GM10847 (cell line): ENCODE measurements around the gene IQCF2.

ENCODE experiments used
- POLR2A ChIP-seq: IDR thresholded peaks from 2 replicates; pipeline ENCODE4 v1.6.1; 2011; ENCODE audit not compliant: insufficient read length; ENCODE audit errors: extremely low read depth

The IQCF2 gene

DNA sequence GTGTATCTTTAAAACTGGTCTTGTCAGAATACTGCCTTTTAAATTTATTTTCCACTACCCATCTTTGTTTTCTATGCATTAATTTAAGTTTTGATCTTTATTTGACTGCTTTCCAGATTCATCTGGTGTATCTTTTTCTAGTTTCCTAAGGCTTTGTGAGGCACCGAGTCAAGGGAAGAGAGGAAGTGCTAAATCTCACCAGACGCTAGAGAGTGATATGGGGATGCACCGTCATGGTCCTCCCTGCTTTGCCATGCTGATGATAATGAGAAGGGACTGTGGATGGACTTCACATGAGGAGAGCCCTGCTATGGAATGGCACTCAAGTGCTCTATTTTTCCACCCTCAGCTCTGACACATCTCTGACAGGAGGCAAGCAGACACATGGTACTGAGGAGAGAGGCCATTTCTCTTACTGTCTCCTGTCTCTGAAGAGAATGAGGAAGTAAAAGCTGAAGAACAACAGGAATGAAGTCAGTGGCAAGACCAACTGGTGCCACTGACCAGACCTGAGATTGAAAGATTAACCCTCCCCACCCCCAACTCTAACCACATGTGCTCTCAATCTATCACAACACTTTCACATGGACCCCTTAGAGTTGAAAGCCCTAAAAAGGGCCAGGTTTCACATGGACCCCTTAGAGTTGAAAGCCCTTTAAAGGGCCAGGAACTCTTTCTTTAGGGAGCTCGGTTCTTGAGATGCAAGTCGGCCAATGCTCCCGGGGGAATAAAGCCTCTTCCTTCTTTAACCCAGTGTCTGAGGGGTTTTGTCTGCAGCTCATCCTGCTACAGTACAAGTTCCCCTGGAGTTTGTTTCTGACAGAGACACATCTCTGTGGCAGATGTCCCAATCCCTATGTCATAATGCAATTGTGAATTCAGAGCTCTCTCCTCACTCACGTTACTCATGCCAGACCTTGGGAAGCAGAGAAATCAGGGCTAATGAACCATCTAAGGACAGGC lies at the start of gene IQCF2:
Gene IQCF2, plus strand, starts transcription at position 913 of the 963 bp plus-strand sequence. CDS start 52 bp downstream, outside the sequence.
- no peak for TF ChIP-seq POLR2A

DNA sequence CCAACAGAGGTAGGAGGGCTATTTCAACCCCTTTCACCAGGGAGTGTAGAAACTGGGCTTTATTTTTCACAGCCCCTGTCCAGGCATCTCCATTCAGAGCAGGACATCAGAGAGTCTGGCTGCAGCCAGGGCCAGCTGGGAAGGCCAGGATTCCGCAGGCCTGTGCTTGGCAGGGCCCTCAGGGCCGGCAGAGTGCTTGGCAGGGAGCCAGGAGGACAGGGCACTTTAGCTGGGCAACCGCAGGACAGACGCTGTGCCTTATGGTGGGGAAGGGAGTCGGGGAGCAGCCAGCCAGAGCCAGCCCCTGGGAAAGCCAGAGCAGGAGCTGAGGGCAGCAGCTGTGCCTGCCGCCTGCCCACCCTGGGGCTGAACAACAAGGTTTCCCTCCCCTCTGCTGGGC lies 47.9 kb upstream of the IQCF2 start:
- no peak for TF ChIP-seq POLR2A

DNA sequence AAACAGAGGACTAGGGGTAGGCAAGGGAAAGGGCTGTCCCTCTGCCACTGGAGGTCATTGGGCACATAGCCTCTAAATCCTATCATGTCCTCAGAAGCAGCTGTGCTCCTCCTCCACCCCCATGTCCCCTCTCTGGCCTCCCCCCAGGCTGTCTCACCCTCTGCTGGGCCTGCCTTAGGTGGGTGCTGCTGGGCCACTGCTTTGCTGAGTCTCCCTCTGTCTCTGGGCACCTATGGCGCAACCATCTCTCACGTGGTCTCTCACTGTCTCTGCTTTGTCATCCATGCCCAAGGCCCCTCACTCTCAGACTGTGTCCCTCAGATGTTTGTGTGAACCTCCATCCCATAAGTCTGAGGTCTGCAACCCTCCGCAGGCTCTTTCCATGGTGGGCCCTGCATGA lies 47.4 kb upstream of the IQCF2 start:
- no peak for TF ChIP-seq POLR2A

DNA sequence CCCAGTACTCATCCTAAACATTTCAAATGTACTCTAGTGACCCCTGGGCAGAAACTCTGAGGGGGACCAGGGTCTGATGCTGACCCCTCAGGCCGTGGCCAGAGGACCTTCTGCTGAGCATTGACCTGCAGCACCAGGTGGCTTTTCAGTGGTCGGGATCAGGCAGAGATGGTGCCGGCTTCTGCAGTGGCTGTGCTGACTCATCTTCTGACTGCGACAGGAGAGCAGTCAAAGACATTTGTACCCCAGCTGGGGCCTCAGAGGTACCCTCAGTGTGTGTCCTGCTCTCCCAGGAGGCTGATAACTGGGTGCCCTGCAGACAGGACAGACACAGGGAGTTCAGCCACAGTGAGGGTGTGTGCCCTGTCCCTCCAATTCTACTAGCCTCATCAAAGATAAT lies 45.8 kb upstream of the IQCF2 start:
- no peak for TF ChIP-seq POLR2A

DNA sequence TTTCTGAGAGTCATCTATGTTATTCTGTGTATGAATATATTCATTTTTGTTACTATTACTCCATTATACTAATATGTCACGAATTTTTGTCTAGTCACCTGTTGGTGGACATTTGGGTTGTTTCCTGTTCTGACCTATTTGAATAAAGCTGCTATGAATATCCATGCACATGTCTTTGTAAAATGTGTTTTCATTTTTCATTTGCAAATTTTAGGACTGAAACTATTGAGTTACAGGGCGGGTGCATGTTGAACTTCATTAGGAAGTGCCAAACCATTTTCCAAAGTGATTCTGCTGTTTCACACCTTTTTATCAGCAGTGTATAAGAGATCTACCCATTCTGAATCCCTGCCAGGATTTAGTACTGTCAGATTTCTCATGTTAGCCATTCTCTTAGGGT lies 44.7 kb upstream of the IQCF2 start:
- TF ChIP-seq POLR2A, result no peak

DNA sequence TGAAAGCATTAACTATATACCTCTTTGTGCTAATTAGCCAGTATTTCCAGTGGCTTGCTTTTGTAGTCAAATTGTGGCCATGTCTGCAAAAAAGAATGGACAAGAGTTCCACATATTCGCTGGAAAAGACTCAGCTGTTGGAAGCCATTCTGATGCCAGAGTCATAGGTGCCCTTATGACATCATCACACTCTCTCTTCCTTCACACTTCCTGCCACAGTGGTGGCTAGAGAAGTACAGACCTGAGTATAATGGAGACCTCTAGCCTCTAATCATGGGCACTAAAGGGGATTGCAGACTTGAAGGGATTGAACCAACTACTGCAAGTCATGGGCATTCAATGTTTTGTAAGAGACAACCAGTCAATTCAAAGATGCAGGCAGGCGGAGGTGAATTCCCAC lies 44.0 kb upstream of the IQCF2 start:
- TF ChIP-seq POLR2A, result no peak

DNA sequence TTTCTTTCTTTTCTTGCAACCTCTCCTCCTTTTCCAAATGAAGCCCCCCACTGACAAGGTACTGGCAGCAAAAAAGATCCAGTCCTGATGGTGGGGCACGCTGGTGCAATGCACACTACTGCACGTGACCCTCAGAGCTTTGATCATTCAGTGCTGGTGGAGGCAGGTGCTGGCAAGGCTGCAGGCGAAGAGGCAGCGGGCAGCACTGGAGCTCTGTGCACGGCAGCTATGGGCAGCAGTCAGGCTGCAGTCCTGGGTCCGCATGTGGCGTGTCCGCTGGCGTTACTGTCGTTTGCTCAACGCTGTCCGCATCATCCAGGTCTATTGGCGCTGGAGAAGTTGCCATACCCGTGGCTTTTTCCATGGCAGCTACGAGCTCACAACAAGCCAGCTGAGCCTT lies 42.3 kb upstream of the IQCF2 start:
- TF ChIP-seq POLR2A, result no peak

DNA sequence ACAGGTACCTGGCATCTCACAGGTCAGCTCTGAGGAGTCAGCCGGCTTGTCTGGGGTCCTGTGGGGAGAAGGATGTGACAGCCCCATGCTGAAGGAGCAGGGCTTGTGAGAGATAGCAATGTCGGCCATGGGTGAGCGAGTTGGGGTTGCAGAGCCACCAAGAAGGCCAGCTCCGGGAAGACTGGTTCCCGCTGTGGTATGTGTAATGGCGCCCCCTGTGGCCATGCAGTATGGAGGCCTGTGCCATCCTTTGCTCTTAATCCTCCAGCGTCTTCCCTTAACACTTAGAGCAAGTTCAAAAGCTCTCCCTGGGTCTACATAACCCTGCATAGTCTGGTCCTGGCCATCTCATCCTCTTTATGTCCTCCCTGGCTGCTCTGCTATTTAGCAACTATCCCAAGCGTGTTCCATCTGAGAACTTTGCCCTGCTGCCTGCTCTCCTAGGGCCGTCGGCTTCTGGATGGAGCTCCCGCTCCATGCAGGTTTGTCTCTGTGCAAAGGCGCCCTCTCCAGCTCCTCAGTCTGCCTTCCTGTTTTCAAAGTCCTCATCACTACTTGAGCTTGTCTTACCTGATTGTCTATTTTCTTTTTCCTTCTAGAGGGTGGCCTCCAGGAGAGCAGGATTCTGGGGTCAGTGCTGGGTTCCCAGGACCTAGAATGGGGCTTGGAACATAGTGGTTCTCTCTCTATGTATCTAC lies 41.6 kb upstream of the IQCF2 start:
- TF ChIP-seq POLR2A, result no peak

DNA sequence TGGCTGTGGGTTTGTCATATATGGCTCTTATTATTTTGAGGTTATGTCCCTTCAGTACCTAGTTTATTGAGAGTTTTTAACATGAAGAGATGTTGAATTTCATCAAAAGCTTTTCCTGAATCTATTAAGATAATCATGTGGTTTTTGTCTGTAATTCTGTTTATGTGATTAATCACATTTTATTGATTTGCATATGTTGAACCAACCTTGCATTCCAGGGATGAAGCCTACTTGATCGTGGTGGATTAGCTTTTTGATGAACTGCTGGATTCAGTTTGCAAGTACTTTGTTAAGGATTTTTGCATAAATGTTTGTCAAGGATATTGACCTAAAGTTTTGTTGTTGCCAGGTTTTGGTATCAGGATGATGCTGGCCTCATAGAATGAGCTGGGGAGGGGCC lies 33.1 kb upstream of the IQCF2 start:
- no peak for TF ChIP-seq POLR2A

DNA sequence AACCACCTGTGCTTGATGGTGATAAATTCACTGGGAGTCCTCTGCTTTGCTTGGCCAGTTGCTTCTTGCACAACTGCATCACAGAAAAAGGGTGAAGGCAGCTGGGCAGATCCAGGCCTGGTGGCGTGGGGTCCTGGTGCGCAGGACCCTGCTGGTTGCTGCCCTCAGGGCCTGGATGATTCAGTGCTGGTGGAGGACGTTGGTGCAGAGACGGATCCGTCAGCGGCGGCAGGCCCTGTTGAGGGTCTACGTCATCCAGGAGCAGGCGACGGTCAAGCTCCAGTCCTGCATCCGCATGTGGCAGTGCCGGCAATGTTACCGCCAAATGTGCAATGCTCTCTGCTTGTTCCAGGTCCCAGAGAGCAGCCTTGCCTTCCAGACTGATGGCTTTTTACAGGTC lies 31.1 kb upstream of the IQCF2 start:
- no peak for TF ChIP-seq POLR2A

DNA sequence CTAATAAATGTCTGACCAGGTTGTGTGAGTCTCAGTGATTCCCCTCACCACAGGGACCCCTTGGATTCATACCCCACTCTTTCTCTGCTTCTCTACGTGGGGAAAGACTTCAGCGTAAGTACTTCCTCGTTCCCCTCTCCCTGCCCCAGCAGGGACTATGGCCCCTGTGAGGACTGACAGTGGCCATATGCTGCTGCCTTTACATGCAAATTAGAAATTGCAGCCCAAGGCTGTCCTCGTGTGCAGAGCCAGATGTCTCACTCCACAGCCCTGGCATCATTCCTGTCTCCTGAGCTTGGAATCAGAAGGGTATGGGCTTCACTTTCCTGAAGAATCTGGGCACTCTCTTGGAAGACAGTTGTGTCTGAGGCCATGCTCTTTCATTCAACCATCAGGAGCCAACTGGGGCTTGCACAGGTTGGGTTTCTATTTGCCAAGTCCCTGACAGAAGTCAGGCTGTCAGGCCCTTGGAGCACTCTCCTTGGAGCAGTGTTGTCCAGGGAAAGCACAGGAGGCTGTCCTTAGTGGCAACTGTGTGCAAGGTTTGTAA lies 30.5 kb upstream of the IQCF2 start:
- TF ChIP-seq POLR2A, result no peak

DNA sequence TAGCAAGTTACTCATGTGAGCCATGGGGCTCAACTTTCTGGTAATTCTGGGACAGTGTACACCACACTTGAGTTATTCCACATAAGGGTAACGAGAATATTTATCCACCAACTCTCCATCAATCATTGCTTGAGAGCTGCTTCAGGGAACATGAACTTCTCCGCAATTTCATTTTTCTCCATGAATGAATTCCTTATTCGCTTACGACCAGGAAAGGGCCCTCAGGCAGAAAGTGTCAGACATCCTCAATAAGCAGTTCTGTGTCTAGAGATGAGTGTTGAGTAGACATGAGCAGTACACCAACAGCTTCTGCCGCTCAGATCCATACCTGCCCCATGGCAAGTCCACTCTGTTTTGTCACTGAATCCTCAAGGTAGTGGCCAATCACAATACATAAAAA lies 24.8 kb upstream of the IQCF2 start:
- no peak for TF ChIP-seq POLR2A

DNA sequence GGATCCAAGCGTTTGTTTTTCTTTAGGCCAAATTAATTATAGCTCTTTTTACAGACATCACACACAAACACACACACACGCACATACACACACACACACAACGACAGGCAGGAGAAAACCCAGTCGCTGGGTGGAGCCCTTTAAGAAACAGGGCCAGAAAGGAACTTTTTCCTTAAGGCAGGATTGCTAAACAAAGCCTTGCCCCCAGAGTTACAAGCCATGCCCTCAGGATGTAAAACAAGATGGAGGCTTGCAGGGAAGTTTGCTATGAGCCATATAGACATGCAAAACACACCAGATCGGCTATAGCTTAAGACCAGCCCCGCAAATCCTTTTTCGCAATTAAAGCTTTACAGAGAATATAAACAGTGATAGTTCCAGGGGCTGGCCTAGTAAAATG lies 16.3 kb upstream of the IQCF2 start:
- no peak for TF ChIP-seq POLR2A

DNA sequence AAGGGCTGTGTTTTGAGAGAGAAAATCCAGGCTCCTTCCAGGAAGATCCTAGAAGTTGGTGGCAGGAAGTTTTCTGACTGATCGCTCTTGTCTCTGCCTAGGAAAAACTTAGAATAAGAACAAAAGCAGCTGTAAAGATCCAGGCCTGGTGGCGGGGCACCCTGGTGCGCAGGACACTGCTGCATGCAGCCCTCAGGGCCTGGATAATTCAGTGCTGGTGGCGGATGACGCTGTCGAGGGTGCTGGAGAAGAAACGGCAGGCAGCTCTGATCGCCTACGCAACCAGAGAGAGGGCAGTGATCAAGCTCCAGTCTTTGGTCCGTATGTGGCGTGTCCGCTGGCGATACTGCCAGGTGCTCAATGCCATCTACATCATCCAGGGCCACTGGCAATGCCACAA lies 1.5 kb downstream of the IQCF2 start:
- TF ChIP-seq POLR2A, result no peak

DNA sequence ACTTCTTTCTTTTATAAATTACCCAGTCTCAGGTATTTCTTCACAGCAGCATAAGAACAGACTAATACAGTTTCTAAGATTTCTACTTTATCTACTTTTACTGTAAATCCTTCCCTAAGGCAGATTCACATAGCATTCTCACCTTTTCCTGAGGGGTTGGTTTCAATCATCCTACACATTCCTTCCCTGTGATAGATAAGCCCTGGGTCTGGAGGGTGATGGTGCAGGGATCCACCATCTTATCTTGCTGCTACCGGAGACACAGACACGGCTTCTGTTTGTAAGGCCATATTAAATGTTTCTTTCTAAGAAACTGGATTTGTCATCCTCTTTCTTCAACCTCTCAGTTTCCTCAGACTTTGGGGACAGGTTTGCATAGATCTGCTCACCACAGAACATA lies 7.9 kb downstream of the IQCF2 start:
- no peak for TF ChIP-seq POLR2A

DNA sequence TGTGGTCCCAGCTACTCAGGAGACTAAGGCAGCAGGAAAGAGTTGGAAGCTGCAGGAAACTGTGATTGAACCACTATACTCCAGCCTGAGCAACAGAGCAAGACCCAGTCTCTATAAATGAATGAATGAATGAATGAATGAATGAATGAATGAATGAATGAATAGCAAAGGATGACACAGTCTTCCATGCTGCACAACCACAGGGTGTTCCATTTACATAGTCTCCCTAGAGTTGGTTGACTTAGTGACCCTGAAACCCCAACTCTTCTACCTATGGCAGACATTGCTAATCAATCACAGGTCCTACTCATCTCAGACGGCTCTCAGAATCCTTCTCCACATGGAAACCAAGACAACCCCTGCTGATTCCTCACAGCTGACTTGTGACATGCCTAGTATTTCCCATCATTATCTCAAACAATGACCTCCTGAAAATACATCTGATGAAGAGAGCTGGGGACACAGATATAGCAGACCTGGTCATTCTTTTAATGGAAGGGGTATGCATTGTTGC lies 11.9 kb downstream of the IQCF2 start:
- TF ChIP-seq POLR2A, result no peak
